Heart right ventricle (tissue), 16 donors: Measurements from ENCODE around the gene SKI. TPM values are rescaled to one million over a fixed set of nuclear protein-coding genes. Genes with fewer than 3 reads are reported as not detected.

Experiments used
- ATAC-seq, 8 donors: fragments of 200-7000 bp; cut with Tn5 transposase; one replicate each; pipeline ENCODE4 v1.9.1; 2020; ENCODE audit warnings: mild to moderate bottlenecking in 8 of 8, moderate library complexity in 8 of 8, moderate number of reproducible peaks in 1 of 8
- DNase-seq, 2 donors: peaks; one replicate each; pipeline ENCODE4 v3.0.0-alpha.2; 2020
- H3K27ac ChIP-seq, 10 donors: fragments of 200-600 bp; sonication (generic) in 2 of 10; one replicate each; pipeline versions ENCODE4 v1.5.0 to v1.8.0; 2020 to 2022; ENCODE audit warnings: mild to moderate bottlenecking in 3 of 10
- H3K27me3 ChIP-seq, 7 donors: fragments of 200-600 bp; one replicate each; pipeline ENCODE4 v1.8.0; 2021 to 2022; ENCODE audit warnings: mild to moderate bottlenecking in 2 of 7
- H3K36me3 ChIP-seq, 9 donors: fragments of 200-600 bp; sonication (generic) in 1 of 9; one replicate each; pipeline versions ENCODE4 v1.5.0 to v1.8.0; 2020 to 2022; ENCODE audit warnings: mild to moderate bottlenecking in 2 of 9
- H3K4me1 ChIP-seq, 9 donors: fragments of 200-600 bp; sonication (generic) in 1 of 9; one replicate each; pipeline versions ENCODE4 v1.5.0 to v1.8.0; 2020 to 2022; ENCODE audit warnings: mild to moderate bottlenecking in 4 of 9
- H3K4me3 ChIP-seq, 10 donors: fragments of 200-600 bp; sonication (generic) in 2 of 10; one replicate each; pipeline versions ENCODE4 v1.5.0 to v1.8.0; 2020 to 2022; ENCODE audit warnings: mild to moderate bottlenecking in 7 of 10, moderate library complexity in 2 of 10
- H3K9me3 ChIP-seq, 11 donors: fragments of 200-600 bp in 10 of 11; sonication (generic) in 2 of 11; one replicate each; pipeline versions ENCODE4 v1.5.0 to v1.8.0; 2013 to 2022; ENCODE audit warnings: mild to moderate bottlenecking in 2 of 11, control low read depth in 1 of 11, moderate library complexity in 1 of 11
- WGBS, 2 donors: extraction: QIAGEN DNeasy Blood & Tissue Kit; methylation state at CpG; one replicate each; pipeline ENCODE4 v1.1.7; 2013; ENCODE audit warnings: inconsistent platforms in 1 of 2; 5-methylcytosine and 5-hydroxymethylcytosine counted together
- intact Hi-C, 10 donors: fragments of 100-400 bp; cut with DNase I; formaldehyde crosslinking; loops; one replicate each; pipeline versions ENCODE4 v1.11.1 to v1.14.2; 2022
- polyA plus RNA-seq, 2 donors: library from polyadenylated mRNA; stranded (reverse); fragments of 200-250 nt; gene quantifications; one replicate each; pipeline ENCODE4 v1.2.3, GENCODE V29; 2013
- total RNA-seq, 10 donors: library from RNA; stranded (reverse); fragmentation: NEBNext Ultra II Directional in 3 of 10; extraction: Animal tissue kit (Norgen Biotek cat#: 25700) in 3 of 10; gene quantifications; one replicate each; pipeline versions ENCODE4 v1.2.1 to v1.2.4, GENCODE V29; 2021 to 2023
- TF ChIP-seq, protein P1 (sequence below), 9 donors: fragments of 200-600 bp; sonication (generic) in 2 of 9; IDR thresholded peaks; one replicate each; pipeline versions ENCODE4 v1.5.0 to v1.8.0; 2021 to 2022; ENCODE audit warnings: antibody characterized with exemption in 9 of 9, mild to moderate bottlenecking in 5 of 9, moderate library complexity in 1 of 9
- donor health status: Arrhythmogenic right ventricular cardiomyopathy.
- donor health status: ischemic (EF 13 %, LVEDD 7.1; RV severe dilation, severe dysfunction).
- donor health status: healthy with polysubstance abuse.
- donor health status: DM: no; HTN: yes; CAD: no.
- donor health status: DM: no; HTN: no; CAD: no.
- donor health status: ischemic (EF 25% LVEDD 6.9; RV normal size, moderate dysfunction).
- donor health status: ischemic (EF 25% LVEDD 5.7; RV mildly dilated, moderate dysfunction).
- donor health status: healthy.
- donor health status: DM: yes; HTN: yes; CAD: no.
- donor health status: Ischemic cardiomyopathy.
- donor health status: ischemic (EF 35%, LVEDD 5.7; RV mildly dilated, moderate dysfunction).
- donor health status: nonischemic (EF 11% LVEDD 7.7; RV severe dilation, severe dysfunction).
- donor health status: DM: yes; HTN: yes; CAD: no.
- donor health status: PGD.
- donor health status: ischemic (EF 29% LVEDD 5.4; RV normal size, mild dysfunction).
- donor health status: nonischemic (EF 23%, LVEDD 6.1; RV moderate dilation, normal function).

SKI gene
- total and polyA plus RNA-seq, 12 donors: 13.8 to 50.9 (median 35.6) TPM

DNA sequence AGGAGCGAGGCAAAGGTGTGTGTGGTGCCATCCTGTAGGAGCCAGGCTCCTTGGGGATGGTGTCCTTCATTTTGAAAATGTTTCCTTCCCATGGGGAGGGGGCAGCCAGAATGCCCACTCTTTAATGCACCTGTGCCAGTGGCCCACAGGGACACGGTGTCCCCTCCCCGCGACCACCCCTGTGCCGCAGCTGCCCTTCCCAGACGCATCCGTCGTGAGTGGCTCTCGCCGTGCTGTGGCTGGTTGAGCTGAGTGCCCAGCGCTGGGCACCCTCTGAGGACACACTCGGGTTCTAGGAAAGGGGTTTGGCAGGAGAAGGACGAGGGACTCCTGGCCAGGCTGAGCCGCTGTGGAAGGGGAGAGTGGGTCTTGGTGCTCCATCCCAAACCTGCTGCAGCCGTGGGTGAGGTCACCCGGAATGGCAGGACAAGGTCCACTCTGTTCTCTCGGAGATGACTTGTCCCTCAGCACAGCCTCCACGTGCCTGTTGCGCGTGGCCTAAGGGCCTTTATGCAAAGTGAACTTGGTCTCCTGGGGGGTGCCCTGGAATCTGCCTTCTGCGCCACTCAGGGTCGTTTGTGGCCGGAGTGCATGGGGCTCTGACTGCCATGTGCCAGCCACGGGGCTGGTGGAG, 74.3 kb downstream of the SKI start:
- Histone ChIP-seq H3K9me3 (no peaks in the 10 kb centered on the region), H3K36me3 (peaks cover 4 to 56% (median 37%) of the 10 kb centered on the region in 9 donors), H3K27ac (peak overlapping the region in 3 of 10 donors; percentile 90 to 97 (median 94)), H3K4me3 (no peak overlapping the region), H3K4me1 (peaks cover 24 to 71% (median 54%) of the 10 kb centered on the region in 9 donors), H3K27me3 (no peaks in the 10 kb centered on the region)
- 88 to 89% methylated on average over 24 of the region's 24 CpGs for WGBS, 2 donors
- intact Hi-C loops: loop anchor here in 2 of 10 donors (5.0 to 10.0 kb wide), 2 partner anchors 68 to 70 kb away; no protein-coding TSS in a partner anchor
- no peak for DNase-seq
- ATAC-seq: no peak
- TF ChIP-seq, protein P1, sequence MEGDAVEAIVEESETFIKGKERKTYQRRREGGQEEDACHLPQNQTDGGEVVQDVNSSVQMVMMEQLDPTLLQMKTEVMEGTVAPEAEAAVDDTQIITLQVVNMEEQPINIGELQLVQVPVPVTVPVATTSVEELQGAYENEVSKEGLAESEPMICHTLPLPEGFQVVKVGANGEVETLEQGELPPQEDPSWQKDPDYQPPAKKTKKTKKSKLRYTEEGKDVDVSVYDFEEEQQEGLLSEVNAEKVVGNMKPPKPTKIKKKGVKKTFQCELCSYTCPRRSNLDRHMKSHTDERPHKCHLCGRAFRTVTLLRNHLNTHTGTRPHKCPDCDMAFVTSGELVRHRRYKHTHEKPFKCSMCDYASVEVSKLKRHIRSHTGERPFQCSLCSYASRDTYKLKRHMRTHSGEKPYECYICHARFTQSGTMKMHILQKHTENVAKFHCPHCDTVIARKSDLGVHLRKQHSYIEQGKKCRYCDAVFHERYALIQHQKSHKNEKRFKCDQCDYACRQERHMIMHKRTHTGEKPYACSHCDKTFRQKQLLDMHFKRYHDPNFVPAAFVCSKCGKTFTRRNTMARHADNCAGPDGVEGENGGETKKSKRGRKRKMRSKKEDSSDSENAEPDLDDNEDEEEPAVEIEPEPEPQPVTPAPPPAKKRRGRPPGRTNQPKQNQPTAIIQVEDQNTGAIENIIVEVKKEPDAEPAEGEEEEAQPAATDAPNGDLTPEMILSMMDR (IDR thresholded peaks at IDR 0.05): no peak

DNA sequence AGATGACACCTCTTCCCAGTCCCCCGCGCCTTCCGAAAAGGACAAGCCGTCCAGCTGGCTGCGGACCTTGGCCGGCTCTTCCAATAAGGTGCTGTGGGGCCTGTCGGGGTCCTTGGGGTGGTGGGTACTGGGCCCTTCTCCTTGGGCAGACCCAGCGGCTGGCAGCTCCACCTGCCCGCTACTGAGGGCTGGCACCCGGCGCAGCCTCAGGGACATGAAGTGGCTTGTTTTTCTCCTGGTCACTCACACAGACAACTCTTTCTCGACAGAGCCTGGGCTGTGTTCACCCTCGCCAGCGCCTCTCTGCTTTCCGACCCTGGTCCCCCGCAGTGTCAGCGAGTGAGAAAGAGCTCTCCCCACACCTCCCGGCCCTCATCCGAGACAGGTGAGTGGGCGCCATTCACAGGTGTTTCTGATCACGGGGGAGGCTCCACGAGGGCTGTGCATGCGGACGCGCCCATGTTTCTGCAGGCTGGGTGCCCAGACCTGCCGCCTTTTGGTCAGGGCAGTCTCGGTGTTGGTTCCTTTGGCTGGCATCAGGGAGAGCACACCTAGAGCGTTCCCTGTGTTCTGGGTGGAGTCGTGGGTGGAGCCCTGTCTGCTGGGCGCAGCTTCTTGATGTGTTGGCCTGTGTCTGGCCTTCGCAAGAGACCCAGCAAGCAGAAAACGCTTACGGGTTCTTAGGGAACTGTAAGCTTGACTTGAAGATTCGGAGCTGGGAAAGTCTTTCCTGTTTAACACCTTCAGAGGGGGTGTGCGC, 75.1 kb downstream of the SKI start:
- TF ChIP-seq, protein P1 (IDR thresholded peaks at IDR 0.05): no peak
- DNase-seq: no peak
- H3K9me3 ChIP-seq: no peaks in the 10 kb centered on the region
- H3K27ac ChIP-seq: no peak overlapping the region
- H3K4me3 ChIP-seq: no peak overlapping the region
- intact Hi-C loops: loop anchor here in 2 of 10 donors (5.0 to 10.0 kb wide), 2 partner anchors 68 to 71 kb away; no protein-coding TSS in a partner anchor
- H3K27me3 ChIP-seq: no peaks in the 10 kb centered on the region
- 93 to 94% methylated on average over 35 of the region's 35 CpGs for WGBS, 2 donors
- H3K4me1 ChIP-seq: peaks cover 24 to 63% (median 52%) of the 10 kb centered on the region in 9 donors
- ATAC-seq: no peak
- peaks cover 4 to 57% (median 45%) of the 10 kb centered on the region in 9 donors for H3K36me3 ChIP-seq

DNA sequence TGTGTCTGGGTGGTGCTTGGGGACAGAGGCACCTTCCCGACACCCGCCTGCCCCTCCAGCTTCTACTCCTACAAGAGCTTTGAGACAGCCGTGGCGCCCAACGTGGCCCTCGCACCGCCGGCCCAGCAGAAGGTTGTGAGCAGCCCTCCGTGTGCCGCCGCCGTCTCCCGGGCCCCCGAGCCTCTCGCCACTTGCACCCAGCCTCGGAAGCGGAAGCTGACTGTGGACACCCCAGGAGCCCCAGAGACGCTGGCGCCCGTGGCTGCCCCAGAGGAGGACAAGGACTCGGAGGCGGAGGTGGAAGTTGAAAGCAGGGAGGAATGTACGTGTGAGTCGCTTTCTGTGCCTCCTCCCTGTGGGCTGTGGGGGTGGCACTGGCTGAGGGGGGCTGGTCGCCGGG, 75.7 kb downstream of the SKI start:
- no peak for ATAC-seq
- Histone ChIP-seq H3K4me3 (no peak overlapping the region), H3K4me1 (peaks cover 24 to 57% (median 46%) of the 10 kb centered on the region in 9 donors), H3K27me3 (no peaks in the 10 kb centered on the region), H3K36me3 (peaks cover 4 to 63% (median 49%) of the 10 kb centered on the region in 9 donors), H3K27ac (no peak overlapping the region), H3K9me3 (no peaks in the 10 kb centered on the region)
- TF ChIP-seq, protein P1 (IDR thresholded peaks at IDR 0.05): no peak
- 93% methylated on average over 26 of the region's 26 CpGs for WGBS, 2 donors
- no peak for DNase-seq
- intact Hi-C loops: loop anchor here in 2 of 10 donors (5.0 to 10.0 kb wide), 2 partner anchors 69 to 71 kb away; no protein-coding TSS in a partner anchor

DNA sequence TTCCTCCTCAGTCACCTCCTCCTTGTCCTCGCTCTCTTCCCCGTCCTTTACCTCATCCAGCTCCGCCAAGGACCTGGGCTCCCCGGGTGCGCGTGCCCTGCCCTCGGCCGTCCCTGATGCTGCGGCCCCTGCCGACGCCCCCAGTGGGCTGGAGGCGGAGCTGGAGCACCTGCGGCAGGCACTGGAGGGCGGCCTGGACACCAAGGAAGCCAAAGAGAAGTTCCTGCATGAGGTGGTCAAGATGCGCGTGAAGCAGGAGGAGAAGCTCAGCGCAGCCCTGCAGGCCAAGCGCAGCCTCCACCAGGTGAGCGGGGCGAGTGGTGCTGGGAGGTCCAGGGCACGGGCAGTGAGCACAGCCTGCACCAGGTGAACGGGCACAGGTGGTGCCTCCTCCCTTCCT, 76.2 kb downstream of the SKI start:
- Histone ChIP-seq H3K27me3 (no peaks in the 10 kb centered on the region), H3K9me3 (no peaks in the 10 kb centered on the region), H3K36me3 (peaks cover 4 to 68% (median 54%) of the 10 kb centered on the region in 9 donors), H3K27ac (no peak overlapping the region), H3K4me1 (peaks cover 23 to 52% (median 41%) of the 10 kb centered on the region in 9 donors), H3K4me3 (no peak overlapping the region)
- intact Hi-C loops: loop anchor here in 2 of 10 donors (5.0 to 10.0 kb wide), 2 partner anchors 69 to 72 kb away; no protein-coding TSS in a partner anchor
- 93% methylated on average over 22 of the region's 22 CpGs for WGBS, 2 donors
- DNase-seq (no peak), ATAC-seq (no peak)
- TF ChIP-seq, protein P1 (IDR thresholded peaks at IDR 0.05): no peak
